ENCODE results near the gene BRD3. TPM values are rescaled to one million over a fixed set of nuclear protein-coding genes. Genes with fewer than 3 reads are reported as not detected.

Gene BRD3
- total RNA-seq, 1 donor = 6.9 TPM

GRCh38 chr9:134069480-134070399, 1.9 kb upstream of the BRD3 start:
- Histone ChIP-seq H3K4me2 (ENCODE audit: insufficient read depth, low read length) (no peak overlapping the region), H3K4me3 (ENCODE audit: insufficient read depth, low read length) (no peak overlapping the region), H4K20me1 (ENCODE audit: insufficient read depth, low read length) (peaks cover 14% of the 10 kb centered on the region), H3K4me1 (ENCODE audit: insufficient read depth, low read length) (peaks cover 15% of the 10 kb centered on the region), H3K27ac (ENCODE audit: low read depth, low read length) (no peak overlapping the region), H3K36me3 (ENCODE audit: insufficient read depth, low read length) (no peaks in the 10 kb centered on the region), H3K79me2 (ENCODE audit: insufficient read depth, low read length) (peaks cover 22% of the 10 kb centered on the region), H3K27me3 (ENCODE audit: insufficient read depth, low read length) (peaks cover 36% of the 10 kb centered on the region), H3K9me3 (ENCODE audit: low read depth, low read length) (no peaks in the 10 kb centered on the region), H2AFZ (ENCODE audit: low read length) (no peak overlapping the region)
- DNase-seq (ENCODE audit: insufficient read length, low spot score, missing footprints) = peak; percentile 62
- no peak for TF ChIP-seq CTCF (IDR thresholded peaks at IDR 0.05; ENCODE audit: extremely low read depth, low read depth, low read length)

- no peak overlapping the region for H3K27ac ChIP-seq (ENCODE audit: low read depth, low read length)
Measured at GRCh38 chr9:134068744-134069479, 1.1 kb upstream of the BRD3 start.

GRCh38 chr9:134066913-134067851, 644 bp downstream of the BRD3 start:
- no peak for TF ChIP-seq CTCF (IDR thresholded peaks at IDR 0.05; ENCODE audit: extremely low read depth, low read depth, low read length)
- Histone ChIP-seq H3K4me1 (ENCODE audit: insufficient read depth, low read length) (peaks cover 15% of the 10 kb centered on the region), H4K20me1 (ENCODE audit: insufficient read depth, low read length) (peaks cover 33% of the 10 kb centered on the region), H3K36me3 (ENCODE audit: insufficient read depth, low read length) (no peaks in the 10 kb centered on the region), H3K27me3 (ENCODE audit: insufficient read depth, low read length) (peaks cover 27% of the 10 kb centered on the region), H3K79me2 (ENCODE audit: insufficient read depth, low read length) (peaks cover 47% of the 10 kb centered on the region), H2AFZ (ENCODE audit: low read length) (peak overlapping the region; percentile 29), H3K4me3 (ENCODE audit: insufficient read depth, low read length) (peak overlapping the region; percentile 87), H3K4me2 (ENCODE audit: insufficient read depth, low read length) (peak overlapping the region; percentile 99), H3K9me3 (ENCODE audit: low read depth, low read length) (no peaks in the 10 kb centered on the region), H3K27ac (ENCODE audit: low read depth, low read length) (peak overlapping the region; percentile 62)
- peak; percentile 94 for DNase-seq (ENCODE audit: insufficient read length, low spot score, missing footprints)

More at GRCh38 chr9:134068744-134069479, 1.1 kb upstream of the BRD3 start:
- peaks cover 18% of the 10 kb centered on the region for H4K20me1 ChIP-seq (ENCODE audit: insufficient read depth, low read length)
- peak overlapping the region; percentile 84 for H3K4me2 ChIP-seq (ENCODE audit: insufficient read depth, low read length)
- DNase-seq (ENCODE audit: insufficient read length, low spot score, missing footprints) = peak; percentile 11
- H2AFZ ChIP-seq (ENCODE audit: low read length) = peak overlapping the region; percentile 78
- H3K36me3 ChIP-seq (ENCODE audit: insufficient read depth, low read length) = no peaks in the 10 kb centered on the region
- peaks cover 30% of the 10 kb centered on the region for H3K79me2 ChIP-seq (ENCODE audit: insufficient read depth, low read length)
- H3K4me1 ChIP-seq (ENCODE audit: insufficient read depth, low read length) = peaks cover 15% of the 10 kb centered on the region
- peak overlapping the region; percentile 80 for H3K4me3 ChIP-seq (ENCODE audit: insufficient read depth, low read length)
- H3K9me3 ChIP-seq (ENCODE audit: low read depth, low read length) = no peaks in the 10 kb centered on the region
- peaks cover 33% of the 10 kb centered on the region for H3K27me3 ChIP-seq (ENCODE audit: insufficient read depth, low read length)
- TF ChIP-seq CTCF (IDR thresholded peaks at IDR 0.05; ENCODE audit: extremely low read depth, low read depth, low read length) = no peak
